ENCODE measurements around the gene SYT9.

DNA sequence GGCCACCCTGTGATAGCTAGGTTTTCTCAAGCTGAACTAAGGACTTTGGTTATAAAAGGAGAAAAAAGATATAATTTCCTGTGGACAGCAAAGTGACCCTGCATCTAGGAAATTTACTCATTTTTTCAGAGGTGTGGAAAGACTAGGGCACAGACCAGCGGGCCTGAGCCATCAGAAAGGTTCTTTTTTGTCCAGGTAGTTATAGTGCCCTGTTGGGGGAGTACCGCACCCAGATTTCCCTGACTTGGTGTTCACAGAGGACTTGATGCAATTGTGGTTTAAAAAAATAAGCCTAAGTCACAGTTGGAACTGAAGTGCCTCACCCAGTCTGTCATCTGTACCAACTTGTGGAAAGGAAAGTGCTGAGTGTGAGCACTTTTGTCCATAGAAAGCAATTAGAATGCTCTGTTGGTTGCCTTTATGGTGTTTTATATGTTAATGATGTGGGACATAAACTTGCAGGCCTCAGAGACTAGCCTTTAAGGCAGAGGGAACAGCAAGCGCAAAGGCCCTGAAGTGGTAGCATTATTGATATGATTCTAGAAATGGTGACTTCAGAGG lies 3.1 kb downstream of the SYT9 start:
- TF ChIP-seq YY1 (IDR thresholded peaks at IDR 0.05; ENCODE audit: insufficient read depth, insufficient read length) (no peak), SUZ12 (IDR thresholded peaks at IDR 0.05; ENCODE audit: extremely low read depth, insufficient read depth, insufficient read length) (no peak), ZNF274 (IDR thresholded peaks at IDR 0.05; ENCODE audit: low read depth, low read length) (no peak)

All from NT2/D1 (cell line).